DOHH2 (cell line): ENCODE results near the gene TMTC1.

Source experiments
- EZH2phosphoT487 ChIP-seq: fragments of 200-600 bp; sonication (generic); IDR thresholded peaks from 2 replicates; pipeline ENCODE4 v1.6.1; 2017; ENCODE audit warnings: borderline replicate concordance, mild to moderate bottlenecking, antibody characterized with exemption, low read length, moderate library complexity, mixed read lengths
- TF ChIP-seq, protein P1 (sequence below): fragments of 200-600 bp; sonication (generic); IDR thresholded peaks from one replicate; pipeline ENCODE4 v1.5.1; 2014; ENCODE audit warnings: antibody characterized with exemption, mild to moderate bottlenecking, low read depth, low read length; ENCODE audit not compliant: poor library complexity, severe bottlenecking

DNA sequence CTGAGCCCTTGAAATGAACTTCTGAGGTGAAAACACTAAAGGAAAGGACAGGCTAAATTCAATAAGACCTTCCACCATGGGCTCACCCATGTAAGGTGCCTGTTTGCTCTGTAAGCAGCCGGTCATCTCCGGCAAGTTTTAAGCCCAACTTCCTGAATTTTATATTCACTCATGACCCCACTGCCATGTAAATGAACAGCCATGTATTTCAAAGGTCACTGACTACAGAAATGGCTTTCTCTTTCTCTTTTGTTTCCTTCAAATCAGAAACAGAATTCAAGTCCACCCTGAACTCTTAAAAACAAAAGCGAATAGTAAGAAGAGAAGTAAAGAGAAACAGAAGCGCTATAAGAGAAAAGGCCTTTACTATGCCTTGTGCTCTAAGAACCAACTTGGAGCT lies 224.5 kb downstream of the TMTC1 start:
- TF ChIP-seq, protein P1, sequence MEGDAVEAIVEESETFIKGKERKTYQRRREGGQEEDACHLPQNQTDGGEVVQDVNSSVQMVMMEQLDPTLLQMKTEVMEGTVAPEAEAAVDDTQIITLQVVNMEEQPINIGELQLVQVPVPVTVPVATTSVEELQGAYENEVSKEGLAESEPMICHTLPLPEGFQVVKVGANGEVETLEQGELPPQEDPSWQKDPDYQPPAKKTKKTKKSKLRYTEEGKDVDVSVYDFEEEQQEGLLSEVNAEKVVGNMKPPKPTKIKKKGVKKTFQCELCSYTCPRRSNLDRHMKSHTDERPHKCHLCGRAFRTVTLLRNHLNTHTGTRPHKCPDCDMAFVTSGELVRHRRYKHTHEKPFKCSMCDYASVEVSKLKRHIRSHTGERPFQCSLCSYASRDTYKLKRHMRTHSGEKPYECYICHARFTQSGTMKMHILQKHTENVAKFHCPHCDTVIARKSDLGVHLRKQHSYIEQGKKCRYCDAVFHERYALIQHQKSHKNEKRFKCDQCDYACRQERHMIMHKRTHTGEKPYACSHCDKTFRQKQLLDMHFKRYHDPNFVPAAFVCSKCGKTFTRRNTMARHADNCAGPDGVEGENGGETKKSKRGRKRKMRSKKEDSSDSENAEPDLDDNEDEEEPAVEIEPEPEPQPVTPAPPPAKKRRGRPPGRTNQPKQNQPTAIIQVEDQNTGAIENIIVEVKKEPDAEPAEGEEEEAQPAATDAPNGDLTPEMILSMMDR, result no peak
- TF ChIP-seq EZH2phosphoT487, result no peak
